A204.1 (cell line): Measurements from ENCODE around the gene MND1.
"Not testable (repeated sequence)": the region's sequence is repeated elsewhere in the genome, so short reads cannot be mapped to it uniquely, and the experiment has no call there.

Experiments used
- FAIRE-seq: peaks from 2 replicates; lab custom pipeline; 2012; peaks lifted over from hg19 to GRCh38; lab: Jason Lieb, UNC

Gene MND1

GRCh38 chr4:153447175-153447905 is 102.9 kb downstream of the MND1 start:
- no peak for FAIRE-seq

DNA sequence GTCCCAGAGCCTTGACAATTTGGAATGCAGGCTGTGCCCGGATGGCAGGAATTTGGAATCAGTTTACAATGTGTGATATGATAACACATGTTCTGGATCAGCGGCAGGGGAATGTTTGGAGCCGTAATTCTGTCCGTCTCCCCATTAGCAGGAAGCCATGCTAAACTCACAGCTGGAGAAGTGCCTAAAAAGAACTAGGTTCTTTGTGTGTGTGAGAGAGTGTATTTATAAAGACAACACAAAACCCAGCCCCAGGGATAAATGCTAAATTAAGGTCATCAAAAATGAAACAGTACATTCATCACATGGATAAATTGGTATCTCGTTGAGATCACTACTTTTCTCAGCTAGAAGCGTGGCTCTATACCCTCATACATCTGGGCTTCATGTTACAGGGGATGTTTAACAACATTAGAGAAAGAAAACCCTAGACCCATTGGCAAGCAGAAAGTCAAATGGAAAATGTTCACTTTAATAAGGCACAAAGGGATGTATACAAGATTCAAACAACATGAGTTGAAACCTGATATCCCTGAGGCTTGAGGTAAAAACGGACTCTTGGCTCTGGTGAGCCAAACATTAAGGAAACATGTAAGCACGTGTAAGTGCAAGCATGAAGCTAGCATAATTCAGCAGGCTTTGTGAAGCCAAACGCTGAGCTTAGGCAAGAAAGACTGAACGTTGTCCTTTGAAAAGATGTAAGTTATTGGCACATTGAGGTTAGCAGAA is 103.7 kb downstream of the MND1 start:
- no peak for FAIRE-seq

DNA sequence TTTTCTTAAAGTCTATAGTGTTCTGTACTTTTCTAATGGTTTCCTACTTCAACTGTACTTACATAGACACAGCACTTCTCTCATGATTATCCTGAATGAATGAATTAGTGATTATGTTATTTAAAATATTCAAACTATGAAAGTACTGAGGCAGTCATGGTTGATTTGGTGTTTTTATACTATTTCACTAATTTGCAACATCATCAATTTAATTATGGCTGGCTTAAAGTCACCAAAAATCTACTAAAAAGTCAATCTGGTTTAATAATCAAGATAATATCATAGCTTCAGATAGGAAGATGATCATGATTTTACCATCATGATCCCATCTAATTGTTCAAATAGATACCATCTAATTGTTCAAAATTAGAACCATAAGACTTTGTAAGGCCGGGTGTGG is 104.8 kb downstream of the MND1 start:
- no peak for FAIRE-seq

DNA sequence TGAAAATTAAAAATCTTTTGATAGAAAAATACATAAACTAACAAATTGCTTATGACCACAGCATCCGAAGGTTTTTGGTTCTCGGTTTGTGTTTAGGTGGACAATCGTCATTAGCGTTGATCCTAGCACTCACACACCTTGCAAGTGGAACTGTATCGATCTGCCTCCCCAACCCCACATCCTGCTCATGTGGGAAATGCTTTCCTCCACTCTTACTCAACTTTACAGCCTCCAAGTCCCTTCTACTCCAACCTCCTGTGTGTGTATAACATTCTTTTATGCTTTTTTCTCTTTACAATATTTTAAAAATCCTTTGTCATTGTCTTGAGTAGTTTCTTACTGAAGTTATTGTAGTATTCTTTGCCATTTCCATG is 106.0 kb downstream of the MND1 start:
- FAIRE-seq = no peak

GRCh38 chr4:153451145-153451544 is 106.7 kb downstream of the MND1 start:
- FAIRE-seq = not testable (repeated sequence)

- FAIRE-seq = no peak
Observed at GRCh38 chr4:153451911-153452657, 107.6 kb downstream of the MND1 start.

DNA sequence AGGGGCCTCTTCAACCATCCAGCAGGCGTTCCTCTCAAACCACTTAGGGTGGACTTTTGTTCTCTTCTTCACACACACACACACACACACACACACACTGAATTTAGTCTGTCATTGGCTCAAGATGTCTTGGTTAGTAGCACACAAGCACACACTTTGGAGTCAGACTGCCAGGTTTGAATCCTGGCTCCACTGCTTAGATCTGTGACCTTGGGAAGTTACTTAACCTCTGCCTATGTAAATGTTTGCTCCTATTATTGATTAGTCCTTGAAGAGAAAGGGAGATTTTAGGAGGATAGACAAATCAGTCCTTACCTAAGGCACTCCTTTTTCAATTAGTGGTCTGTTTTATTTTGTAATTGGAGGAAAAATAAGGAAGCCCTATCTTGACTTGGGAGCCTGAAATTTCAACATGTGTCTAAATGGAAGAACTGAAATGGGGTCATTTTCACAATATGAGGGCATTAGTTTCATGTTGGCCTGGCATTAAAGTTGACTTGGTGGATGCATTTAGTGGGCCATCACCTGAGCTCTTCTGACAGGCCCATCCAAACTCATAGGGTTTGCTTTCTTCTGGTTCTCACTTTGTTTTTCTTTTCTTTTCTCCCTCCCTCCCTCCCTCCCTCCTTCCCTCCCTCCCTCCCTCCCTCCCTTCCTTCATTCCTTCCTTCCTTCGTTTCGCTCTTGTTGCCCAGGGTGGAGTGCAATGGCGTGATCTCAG is 108.3 kb downstream of the MND1 start:
- FAIRE-seq = no peak

DNA sequence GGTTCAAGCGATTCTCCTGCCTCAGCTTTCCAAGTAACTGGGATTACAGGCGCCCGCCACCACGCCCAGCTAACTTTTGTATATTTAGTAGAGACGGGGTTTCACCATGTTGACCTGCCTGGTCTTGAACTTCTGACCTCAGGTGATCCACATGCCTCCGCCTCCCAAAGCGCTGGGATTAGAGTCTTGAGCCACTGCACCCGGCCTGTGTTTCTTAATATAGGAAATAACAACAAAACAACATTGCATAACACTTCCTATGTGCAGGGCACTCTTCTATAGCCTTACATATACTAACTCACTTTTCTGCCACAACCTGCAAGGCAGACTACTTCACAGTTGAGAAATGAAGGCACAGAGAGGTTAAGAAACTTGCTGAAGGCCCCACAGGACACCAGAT is 108.9 kb downstream of the MND1 start:
- no peak for FAIRE-seq

- no peak for FAIRE-seq
Observed at GRCh38 chr4:153458969-153459368, 114.5 kb downstream of the MND1 start.

DNA sequence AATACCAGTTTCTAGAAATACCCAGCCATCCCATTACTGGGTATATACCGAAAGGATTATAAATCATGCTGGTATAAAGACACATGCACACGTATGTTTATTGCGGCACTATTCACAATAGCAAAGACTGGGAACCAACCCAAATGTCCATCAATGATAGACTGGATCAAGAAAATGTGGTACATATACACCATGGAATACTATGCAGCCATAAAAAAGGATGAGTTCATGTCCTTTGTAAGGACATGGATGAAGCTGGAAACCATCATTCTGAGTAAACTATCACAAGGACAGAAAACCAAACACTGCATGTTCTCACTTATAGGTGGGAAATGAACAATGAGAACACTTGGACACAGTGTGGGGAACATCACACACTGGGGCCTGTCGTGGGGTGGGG is 117.1 kb downstream of the MND1 start:
- not testable (repeated sequence) for FAIRE-seq

DNA sequence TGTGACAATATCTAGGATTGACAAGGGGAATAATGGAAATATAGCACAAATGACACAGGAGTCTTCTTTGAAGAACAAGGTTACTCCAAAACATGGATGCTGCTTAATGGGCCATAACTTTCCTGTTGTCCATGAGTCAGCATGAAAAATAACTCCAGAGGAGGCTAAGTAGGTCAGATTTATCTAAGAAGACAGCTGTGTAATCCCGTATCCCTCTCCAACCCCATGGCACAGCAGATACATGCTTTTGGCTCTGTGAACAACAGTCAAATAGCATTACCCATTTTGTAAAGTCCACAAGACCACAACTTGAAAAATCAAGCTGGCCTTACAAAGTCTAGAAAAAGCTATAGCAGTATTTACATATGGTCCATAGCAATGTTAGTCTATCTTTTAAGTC is 119.6 kb downstream of the MND1 start:
- no peak for FAIRE-seq
